Endodermal cell (in vitro differentiated cells): Measurements from ENCODE around the gene RPL5. TPM values are rescaled to one million over a fixed set of nuclear protein-coding genes. Genes with fewer than 3 reads are reported as not detected.

Experiments
- DNase-seq: peaks from one replicate; pipeline ENCODE4 v3.0.0-alpha.2; 2017
- H3K27ac ChIP-seq: 2 replicates; pipeline ENCODE4 v1.5.1; 2013; ENCODE audit warnings: mild to moderate bottlenecking, low read depth, low read length, moderate library complexity
- H3K27me3 ChIP-seq: 2 replicates; pipeline ENCODE4 v1.6.1; 2013; ENCODE audit warnings: mild to moderate bottlenecking, low read length, moderate library complexity; ENCODE audit not compliant: insufficient read depth, control insufficient read depth, poor library complexity, severe bottlenecking
- H3K36me3 ChIP-seq: 2 replicates; pipeline ENCODE4 v1.7.0; 2013; ENCODE audit warnings: mild to moderate bottlenecking, low read length, moderate library complexity; ENCODE audit not compliant: control insufficient read depth, insufficient read depth
- H3K4me1 ChIP-seq: one replicate; pipeline ENCODE4 v1.7.0; 2013; ENCODE audit warnings: low read length; ENCODE audit not compliant: control insufficient read depth, insufficient read depth
- H3K4me3 ChIP-seq: 2 replicates; pipeline ENCODE4 v1.5.1; 2013; ENCODE audit warnings: mild to moderate bottlenecking, low read length, moderate library complexity
- H3K9ac ChIP-seq: 2 replicates; pipeline ENCODE4 v1.6.1; 2013; ENCODE audit warnings: mild to moderate bottlenecking, low read length, moderate library complexity; ENCODE audit not compliant: poor library complexity, severe bottlenecking; ENCODE audit errors: extremely low read depth
- H3K9me3 ChIP-seq: 2 replicates; pipeline ENCODE4 v1.6.1; 2013; ENCODE audit warnings: mild to moderate bottlenecking, low read length, moderate library complexity; ENCODE audit not compliant: control insufficient read depth
- H3K27ac Mint-ChIP-seq: 2 replicates; pipeline ENCODE4 v1.8.0; 2020; ENCODE audit warnings: mixed read lengths
- H3K27me3 Mint-ChIP-seq: 2 replicates; pipeline ENCODE4 v1.8.0; 2021; ENCODE audit warnings: mild to moderate bottlenecking, mixed read lengths; ENCODE audit not compliant: insufficient read depth
- H3K36me3 Mint-ChIP-seq: 2 replicates; pipeline ENCODE4 v1.8.0; 2020; ENCODE audit warnings: low read depth, mixed read lengths
- H3K4me1 Mint-ChIP-seq: 2 replicates; pipeline ENCODE4 v1.8.0; 2020; ENCODE audit warnings: mixed read lengths
- H3K4me3 Mint-ChIP-seq: 2 replicates; pipeline ENCODE4 v1.8.0; 2020; ENCODE audit warnings: mild to moderate bottlenecking, moderate library complexity, mixed read lengths
- H3K9me3 Mint-ChIP-seq: 2 replicates; pipeline ENCODE4 v1.8.0; 2020; ENCODE audit warnings: mild to moderate bottlenecking, mixed read lengths
- CTCF ChIP-seq: fragments of 200-600 bp; sonication (generic); conservative IDR thresholded peaks from 2 replicates; pipeline ENCODE4 v1.5.0; 2021; ENCODE audit warnings: antibody characterized with exemption, mild to moderate bottlenecking
- WGBS, 2 experiments: methylation state at CpG; one replicate each; pipeline versions ENCODE4 v1.1.5 to v1.1.7; 2013; ENCODE audit warnings: missing lambda C conversion rate in 2 of 2, mixed read lengths in 1 of 2; ENCODE audit not compliant: insufficient coverage in 1 of 2, insufficient read length in 1 of 2; 5-methylcytosine and 5-hydroxymethylcytosine counted together
- total RNA-seq, 2 donors: library from RNA; stranded (reverse); fragmentation: NEBNext Ultra II Directional in 1 of 2; extraction: Animal tissue kit (Norgen Biotek cat#: 25700) in 1 of 2; gene quantifications; 2 replicates in 1 of 2; 3 replicates in 1 of 2; pipeline ENCODE4 v1.2.1, GENCODE V29; 2021

Gene RPL5
- total RNA-seq, 2 donors from 2014 or later = 963 to 1,201 TPM

- Mint-ChIP-seq H3K4me1 (no peaks in the 10 kb centered on the region), H3K4me3 (no peak overlapping the region), H3K36me3 (no peaks in the 10 kb centered on the region), H3K27me3 (no peaks in the 10 kb centered on the region), H3K27ac (no peak overlapping the region), H3K9me3 (no peaks in the 10 kb centered on the region)
- Histone ChIP-seq H3K9ac (no peak overlapping the region), H3K27me3 (no peaks in the 10 kb centered on the region), H3K27ac (no peak overlapping the region), H3K36me3 (no peaks in the 10 kb centered on the region), H3K4me3 (no peak overlapping the region), H3K9me3 (no peaks in the 10 kb centered on the region), H3K4me1 (no peaks in the 10 kb centered on the region)
- DNase-seq = no peak
- TF ChIP-seq CTCF = no peak
- WGBS, 2 experiments = 87 to 94% methylated on average over 4 of the region's 4 CpGs
Measured at GRCh38 chr1:92855236-92855635, 23.4 kb downstream of the RPL5 start.

GRCh38 chr1:92857817-92858216 lies 26.0 kb downstream of the RPL5 start:
- Mint-ChIP-seq H3K4me1 (no peaks in the 10 kb centered on the region), H3K36me3 (no peaks in the 10 kb centered on the region), H3K27ac (no peak overlapping the region), H3K9me3 (no peaks in the 10 kb centered on the region), H3K27me3 (no peaks in the 10 kb centered on the region), H3K4me3 (no peak overlapping the region)
- no peak overlapping the region for H3K27ac ChIP-seq
- H3K27me3 ChIP-seq = no peaks in the 10 kb centered on the region
- no peaks in the 10 kb centered on the region for H3K4me1 ChIP-seq
- DNase-seq = no peak
- H3K9ac ChIP-seq = no peak overlapping the region
- 82 to 91% methylated on average over 3 to 5 of the region's 5 CpGs for WGBS, 2 experiments
- no peak for TF ChIP-seq CTCF
- H3K36me3 ChIP-seq = no peaks in the 10 kb centered on the region
- no peak overlapping the region for H3K4me3 ChIP-seq
- H3K9me3 ChIP-seq = no peaks in the 10 kb centered on the region

GRCh38 chr1:92858564-92859399 lies 26.9 kb downstream of the RPL5 start:
- Histone ChIP-seq H3K4me1 (no peaks in the 10 kb centered on the region), H3K36me3 (no peaks in the 10 kb centered on the region), H3K4me3 (no peak overlapping the region), H3K27ac (no peak overlapping the region), H3K27me3 (no peaks in the 10 kb centered on the region), H3K9me3 (no peaks in the 10 kb centered on the region), H3K9ac (no peak overlapping the region)
- peak; percentile 75 for DNase-seq
- TF ChIP-seq CTCF = peak; percentile 99
- H3K4me3 Mint-ChIP-seq = no peak overlapping the region
- H3K9me3 Mint-ChIP-seq = no peaks in the 10 kb centered on the region
- H3K4me1 Mint-ChIP-seq = no peaks in the 10 kb centered on the region
- no peak overlapping the region for H3K27ac Mint-ChIP-seq
- H3K36me3 Mint-ChIP-seq = no peaks in the 10 kb centered on the region
- 65% methylated on average over 10 to 12 of the region's 13 CpGs for WGBS, 2 experiments
- no peaks in the 10 kb centered on the region for H3K27me3 Mint-ChIP-seq
